Tibial nerve (tissue), 4 donors: ENCODE data around the gene SLC6A6.

Source experiments
- CTCF ChIP-seq, 5 experiments: fragments of 200-600 bp in 3 of 5; fragments of 450-650 bp in 2 of 5; sonication (generic) in 3 of 5; IDR thresholded peaks; one replicate each; pipeline ENCODE4 v1.5.1; 2016 to 2019; ENCODE audit warnings: antibody characterized with exemption in 5 of 5, mild to moderate bottlenecking in 3 of 5, moderate library complexity in 2 of 5
- EP300 ChIP-seq, 2 donors: sonication (generic); formaldehyde crosslinking; IDR thresholded peaks; one replicate each; pipeline ENCODE4 v1.6.1; 2017; ENCODE audit warnings: antibody characterized with exemption in 2 of 2, mild to moderate bottlenecking in 1 of 2
- POLR2A ChIP-seq, 2 donors: fragments of 450-650 bp; IDR thresholded peaks; one replicate each; pipeline ENCODE4 v1.6.1; 2017; ENCODE audit warnings: antibody characterized with exemption in 2 of 2, mild to moderate bottlenecking in 2 of 2, moderate library complexity in 2 of 2

- TF ChIP-seq CTCF (IDR thresholded peaks at IDR 0.05), result no peak
- no peak for TF ChIP-seq POLR2A (IDR thresholded peaks at IDR 0.05)
- no peak for TF ChIP-seq EP300 (IDR thresholded peaks at IDR 0.05)
Measured at GRCh38 chr3:14414846-14415464, 12.5 kb downstream of the SLC6A6 start.
